ENCODE results near the gene TEX13A.

- no peak for TF ChIP-seq POLR2AphosphoS5 (IDR thresholded peaks at IDR 0.05; ENCODE audit: low read depth, low read length)
- TF ChIP-seq RAD21 (IDR thresholded peaks at IDR 0.05 in 1 of 2, conservative IDR thresholded peaks at IDR 0.05 in 1 of 2; ENCODE audit: low read depth in 2 of 2, low read length in 2 of 2), result no peak
- TF ChIP-seq CTCF (IDR thresholded peaks at IDR 0.05; ENCODE audit: control extremely low read depth in 1 of 3, insufficient read depth in 1 of 3, low read depth in 1 of 3, low read length in 3 of 3), result no peak
- no peak for TF ChIP-seq MAX (IDR thresholded peaks at IDR 0.05)
- TF ChIP-seq EP300 (IDR thresholded peaks at IDR 0.05; ENCODE audit: borderline replicate concordance in 1 of 2, low read depth in 2 of 2, low read length in 2 of 2), result no peak
- TF ChIP-seq SUZ12 (IDR thresholded peaks at IDR 0.05; ENCODE audit: low read length), result no peak
- no peak for TF ChIP-seq TAF1 (IDR thresholded peaks at IDR 0.05; ENCODE audit: low read depth, low read length)
These were observed 47.4 kb downstream of the TEX13A start for GRCh38 chrX:105173071-105173470.

Data from H1 (cell line).